Nephron progenitor cell (in vitro differentiated cells): ENCODE data around the gene GPS1.
A peak's percentile ranks its signal among the peaks of the same experiment; 100 is the strongest.

ENCODE experiments used
- DNase-seq: peaks from one replicate; pipeline ENCODE4 v3.0.0; 2021
- H3K27ac Mint-ChIP-seq: 2 replicates; pipeline ENCODE4 v1.8.0; 2021; ENCODE audit warnings: mild to moderate bottlenecking, moderate library complexity, mixed read lengths
- H3K27me3 Mint-ChIP-seq: 2 replicates; pipeline ENCODE4 v1.8.0; 2021; ENCODE audit warnings: mild to moderate bottlenecking, low read depth, mixed read lengths; ENCODE audit not compliant: poor library complexity
- H3K36me3 Mint-ChIP-seq: 2 replicates; pipeline ENCODE4 v1.8.0; 2021; ENCODE audit warnings: low read depth, mixed read lengths
- H3K4me1 Mint-ChIP-seq: 2 replicates; pipeline ENCODE4 v1.8.0; 2021; ENCODE audit warnings: mixed read lengths
- H3K4me3 Mint-ChIP-seq: 2 replicates; pipeline ENCODE4 v1.8.0; 2021; ENCODE audit warnings: mild to moderate bottlenecking, moderate library complexity, mixed read lengths
- H3K9me3 Mint-ChIP-seq: 2 replicates; pipeline ENCODE4 v1.8.0; 2021; ENCODE audit warnings: mild to moderate bottlenecking, moderate library complexity, mixed read lengths
- CTCF ChIP-seq: fragments of 200-600 bp; sonication (generic); IDR thresholded peaks from 2 replicates; pipeline ENCODE4 v1.5.0; 2021; ENCODE audit warnings: antibody characterized with exemption

Gene GPS1

GRCh38 chr17:82019690-82020571 is 31.8 kb upstream of the GPS1 start:
- no peaks in the 10 kb centered on the region for H3K36me3 Mint-ChIP-seq
- TF ChIP-seq CTCF: peak; percentile 75
- peaks cover 31% of the 10 kb centered on the region for H3K4me1 Mint-ChIP-seq
- H3K27ac Mint-ChIP-seq: no peak overlapping the region
- no peaks in the 10 kb centered on the region for H3K27me3 Mint-ChIP-seq
- peak; percentile 84 for DNase-seq
- H3K4me3 Mint-ChIP-seq: no peak overlapping the region
- no peaks in the 10 kb centered on the region for H3K9me3 Mint-ChIP-seq

GRCh38 chr17:82020572-82021106 is 31.1 kb upstream of the GPS1 start:
- Mint-ChIP-seq H3K4me3 (no peak overlapping the region), H3K27me3 (no peaks in the 10 kb centered on the region), H3K27ac (no peak overlapping the region), H3K4me1 (peaks cover 31% of the 10 kb centered on the region), H3K9me3 (no peaks in the 10 kb centered on the region), H3K36me3 (no peaks in the 10 kb centered on the region)
- TF ChIP-seq CTCF: no peak
- DNase-seq: no peak

- H3K27ac Mint-ChIP-seq: no peak overlapping the region
- H3K36me3 Mint-ChIP-seq: no peaks in the 10 kb centered on the region
- H3K4me3 Mint-ChIP-seq: peak overlapping the region; percentile 82
- no peaks in the 10 kb centered on the region for H3K27me3 Mint-ChIP-seq
- H3K9me3 Mint-ChIP-seq: no peaks in the 10 kb centered on the region
- peaks cover 31% of the 10 kb centered on the region for H3K4me1 Mint-ChIP-seq
- DNase-seq: peak; percentile 70
- peak; percentile 52 for TF ChIP-seq CTCF
These were observed 30.4 kb upstream of the GPS1 start for GRCh38 chr17:82021107-82021899.

GRCh38 chr17:82021900-82022309 is 29.8 kb upstream of the GPS1 start:
- Mint-ChIP-seq H3K4me3 (peak overlapping the region; percentile 82), H3K36me3 (no peaks in the 10 kb centered on the region), H3K4me1 (peaks cover 31% of the 10 kb centered on the region), H3K27ac (no peak overlapping the region), H3K27me3 (no peaks in the 10 kb centered on the region), H3K9me3 (no peaks in the 10 kb centered on the region)
- DNase-seq: no peak
- TF ChIP-seq CTCF: no peak

- H3K4me1 Mint-ChIP-seq: peaks cover 31% of the 10 kb centered on the region
- no peak for DNase-seq
- peak within 1 kb of the TSS; percentile 82 for H3K4me3 Mint-ChIP-seq
- TF ChIP-seq CTCF: no peak
- no peaks in the 10 kb centered on the region for H3K27me3 Mint-ChIP-seq
- no peaks in the 10 kb centered on the region for H3K9me3 Mint-ChIP-seq
- no peaks in the 10 kb centered on the region for H3K36me3 Mint-ChIP-seq
- H3K27ac Mint-ChIP-seq: no peak within 1 kb of the TSS
These were observed 29.3 kb upstream of the GPS1 start, which contains the start of gene CENPX for GRCh38 chr17:82022310-82022980. CENPX (minus strand) TSS chr17:82022878; CDS start chr17:82022861, 17 bp downstream.
